Gastroesophageal sphincter (tissue), 3 donors: ENCODE results near the gene ZNF638.

Experiments
- CTCF ChIP-seq, 4 experiments: fragments of 200-600 bp in 2 of 4; fragments of 450-650 bp in 2 of 4; sonication (generic) in 1 of 4; IDR thresholded peaks; one replicate each; pipeline ENCODE4 v1.5.1; 2017 to 2019; ENCODE audit warnings: antibody characterized with exemption in 4 of 4, mild to moderate bottlenecking in 2 of 4, moderate library complexity in 2 of 4
- POLR2A ChIP-seq, 2 donors: fragments of 450-650 bp; IDR thresholded peaks; one replicate each; pipeline ENCODE4 v1.6.1; 2017; ENCODE audit warnings: antibody characterized with exemption in 2 of 2, mild to moderate bottlenecking in 2 of 2, moderate library complexity in 1 of 2
- POLR2AphosphoS5 ChIP-seq: sonication (generic); formaldehyde crosslinking; IDR thresholded peaks from one replicate; pipeline ENCODE4 v1.6.1; 2017; ENCODE audit warnings: antibody characterized with exemption

GRCh38 chr2:71327916-71328315, 3.7 kb upstream of the ZNF638 start:
- no peak for TF ChIP-seq CTCF (IDR thresholded peaks at IDR 0.05)
- TF ChIP-seq POLR2A (IDR thresholded peaks at IDR 0.05): no peak
- no peak for TF ChIP-seq POLR2AphosphoS5
